ENCODE measurements around the gene HOMER2.

- no peak for TF ChIP-seq GATA1 (IDR thresholded peaks at IDR 0.05; ENCODE audit: low read depth, low read length)
- TF ChIP-seq POLR2A (IDR thresholded peaks at IDR 0.05; ENCODE audit: low read length): no peak
These were observed 14.2 kb upstream of the HOMER2 start for GRCh38 chr15:82966671-82967071.
